Gastrocnemius medialis (tissue), 4 donors: Measurements from ENCODE around the gene OR10Z1.

Source experiments
- CTCF ChIP-seq, 5 experiments: fragments of 450-650 bp in 3 of 5; fragments of 200-600 bp in 2 of 5; sonication (generic) in 2 of 5; IDR thresholded peaks in 4 of 5; conservative IDR thresholded peaks in 1 of 5; 1 replicate in 4 of 5; 2 replicates in 1 of 5; pipeline ENCODE4 v1.5.1; 2016 to 2019; ENCODE audit warnings: antibody characterized with exemption in 5 of 5, mild to moderate bottlenecking in 3 of 5, moderate library complexity in 3 of 5
- POLR2A ChIP-seq, 2 donors: fragments of 450-650 bp; IDR thresholded peaks; one replicate each; pipeline ENCODE4 v1.6.1; 2017; ENCODE audit warnings: antibody characterized with exemption in 2 of 2, mild to moderate bottlenecking in 2 of 2, moderate library complexity in 2 of 2

- no peak for TF ChIP-seq CTCF (IDR thresholded peaks at IDR 0.05 in 4 of 5, conservative IDR thresholded peaks at IDR 0.05 in 1 of 5)
- no peak for TF ChIP-seq POLR2A (IDR thresholded peaks at IDR 0.05)
Observed at GRCh38 chr1:158613764-158614163, 8.7 kb downstream of the OR10Z1 start.
